ENCODE data around the gene TXNDC8.

DNA sequence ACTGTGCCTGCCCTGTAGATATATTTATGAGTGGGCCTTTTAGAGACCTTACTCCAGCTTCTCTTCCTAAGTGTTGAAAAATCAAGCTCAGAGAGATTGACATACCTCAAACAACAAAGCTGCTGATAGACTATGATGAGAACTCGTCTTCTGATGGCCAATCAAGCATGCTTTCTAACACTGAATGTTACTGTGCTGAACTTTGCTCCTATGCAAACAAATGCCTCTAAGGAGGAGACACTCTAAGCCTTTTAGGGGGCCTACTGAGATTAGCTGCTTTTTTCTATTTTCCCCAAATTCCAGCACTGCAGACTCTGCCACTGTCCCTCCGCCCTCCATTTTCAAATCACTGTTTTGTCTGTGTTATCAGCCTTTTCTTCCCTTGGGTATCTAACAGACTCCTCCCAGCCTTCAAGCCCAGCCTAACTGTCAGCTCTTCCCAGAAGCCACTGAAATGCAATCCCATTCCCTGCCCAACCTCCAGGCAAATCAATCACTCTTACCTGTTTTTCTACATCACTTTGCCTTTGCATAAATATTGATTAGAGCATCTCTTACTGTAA, 39.5 kb downstream of the TXNDC8 start:
- TF ChIP-seq CTCF (IDR thresholded peaks at IDR 0.05; ENCODE audit: insufficient read depth, low read length, poor library complexity, severe bottlenecking) (no peak), EZH2phosphoT487 (conservative IDR thresholded peaks at IDR 0.05; ENCODE audit: low read length) (no peak)
